ENCODE results near the gene RCBTB2. TPM values are rescaled to one million over a fixed set of nuclear protein-coding genes. Genes with fewer than 3 reads are reported as not detected.
A peak's percentile ranks its signal among the peaks of the same experiment; 100 is the strongest.

RCBTB2 gene
- total RNA-seq, 3 donors from 2014 or later = 10.8 to 16.1 (median 14.9) TPM

- Histone ChIP-seq H3K27me3 (no peaks in the 10 kb centered on the region), H3K36me3 (no peaks in the 10 kb centered on the region), H3K4me3 (no peak overlapping the region), H3K4me1 (peaks cover 0 to 9% of the 10 kb centered on the region in 2 donors), H3K27ac (peak overlapping the region; percentile 43 to 85), H3K9me3 (no peaks in the 10 kb centered on the region)
- intact Hi-C loops (cut with DNase I; ENCODE audit: low total_unique reads) = no loop called here
- DNase-seq (ENCODE audit: low spot score in 2 of 2) = no peak
- no peak for TF ChIP-seq CTCF (IDR thresholded peaks at IDR 0.05)
- no peak for TF ChIP-seq POLR2A (IDR thresholded peaks at IDR 0.05)
- TF ChIP-seq POLR2AphosphoS5 (IDR thresholded peaks at IDR 0.05) = no peak
These were observed 28.3 kb downstream of the RCBTB2 start for GRCh38 chr13:48504606-48505005.

- peaks cover 0 to 9% of the 10 kb centered on the region in 2 donors for H3K4me1 ChIP-seq
- no peak overlapping the region for H3K27ac ChIP-seq
- H3K36me3 ChIP-seq = no peaks in the 10 kb centered on the region
- TF ChIP-seq POLR2A (IDR thresholded peaks at IDR 0.05) (no peak), CTCF (IDR thresholded peaks at IDR 0.05) (no peak), POLR2AphosphoS5 (IDR thresholded peaks at IDR 0.05) (no peak)
- H3K27me3 ChIP-seq = no peaks in the 10 kb centered on the region
- H3K4me3 ChIP-seq = no peak overlapping the region
- DNase-seq (ENCODE audit: low spot score in 2 of 2) = no peak
- intact Hi-C loops (cut with DNase I; ENCODE audit: low total_unique reads) = no loop called here
- no peaks in the 10 kb centered on the region for H3K9me3 ChIP-seq
These were observed 30.1 kb downstream of the RCBTB2 start for GRCh38 chr13:48502601-48503319.

GRCh38 chr13:48501705-48502104 is 31.2 kb downstream of the RCBTB2 start:
- no peaks in the 10 kb centered on the region for H3K27me3 ChIP-seq
- no peak overlapping the region for H3K27ac ChIP-seq
- peaks cover 0 to 9% of the 10 kb centered on the region in 2 donors for H3K4me1 ChIP-seq
- H3K9me3 ChIP-seq = no peaks in the 10 kb centered on the region
- intact Hi-C loops (cut with DNase I; ENCODE audit: low total_unique reads) = no loop called here
- no peak for DNase-seq (ENCODE audit: low spot score in 2 of 2)
- TF ChIP-seq CTCF (IDR thresholded peaks at IDR 0.05) (no peak), POLR2A (IDR thresholded peaks at IDR 0.05) (no peak)
- H3K4me3 ChIP-seq = no peak overlapping the region
- H3K36me3 ChIP-seq = no peaks in the 10 kb centered on the region

GRCh38 chr13:48500652-48501197 is 32.2 kb downstream of the RCBTB2 start:
- Histone ChIP-seq H3K9me3 (no peaks in the 10 kb centered on the region), H3K27ac (peak overlapping the region; percentile 41 to 66), H3K36me3 (no peaks in the 10 kb centered on the region), H3K4me3 (no peak overlapping the region), H3K4me1 (no peaks in the 10 kb centered on the region), H3K27me3 (no peaks in the 10 kb centered on the region)
- no peak for DNase-seq (ENCODE audit: low spot score in 2 of 2)
- intact Hi-C loops (cut with DNase I; ENCODE audit: low total_unique reads) = no loop called here
- TF ChIP-seq POLR2A (IDR thresholded peaks at IDR 0.05) = no peak
- no peak for TF ChIP-seq POLR2AphosphoS5 (IDR thresholded peaks at IDR 0.05)
- TF ChIP-seq CTCF (IDR thresholded peaks at IDR 0.05) = no peak

GRCh38 chr13:48497669-48498068 is 35.2 kb downstream of the RCBTB2 start:
- DNase-seq (ENCODE audit: low spot score in 2 of 2) = no peak
- Histone ChIP-seq H3K36me3 (no peaks in the 10 kb centered on the region), H3K9me3 (no peaks in the 10 kb centered on the region), H3K27me3 (no peaks in the 10 kb centered on the region), H3K4me1 (peaks cover 0 to 14% of the 10 kb centered on the region in 2 donors), H3K4me3 (no peak overlapping the region), H3K27ac (no peak overlapping the region)
- intact Hi-C loops (cut with DNase I; ENCODE audit: low total_unique reads) = no loop called here
- TF ChIP-seq POLR2A (IDR thresholded peaks at IDR 0.05) = no peak
- TF ChIP-seq POLR2AphosphoS5 (IDR thresholded peaks at IDR 0.05) = no peak
- TF ChIP-seq CTCF (IDR thresholded peaks at IDR 0.05) = no peak

Data from breast epithelium (tissue), 4 donors.